ENCODE results near the gene AK9. TPM values are rescaled to one million over a fixed set of nuclear protein-coding genes. Genes with fewer than 3 reads are reported as not detected.

The AK9 gene
- total RNA-seq, 1 experiment from 2014 or later, result 1.7 TPM

DNA sequence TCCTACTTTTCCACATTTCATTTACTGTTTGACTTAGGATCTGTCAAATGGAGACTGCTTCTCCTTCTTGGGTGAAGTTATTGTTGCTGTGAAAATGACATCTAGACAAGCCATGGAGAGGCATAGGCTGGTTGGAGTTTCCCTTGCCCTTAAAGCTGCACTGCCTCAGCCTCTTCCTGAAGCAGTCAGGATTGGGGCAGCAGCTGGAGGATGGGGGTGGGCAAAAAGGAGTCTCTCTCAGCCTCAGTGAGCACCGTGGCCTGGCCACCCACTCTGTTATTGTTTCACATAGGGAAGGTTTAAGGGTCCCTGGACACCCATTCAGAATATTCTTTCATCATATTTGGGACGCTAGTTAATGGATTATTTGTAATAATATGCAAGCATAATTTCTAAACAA lies 200.3 kb downstream of the AK9 start:
- DNase-seq, result no peak
- no peaks in the 10 kb centered on the region for H3K9me3 ChIP-seq (ENCODE audit: low read length)
- H3K4me3 ChIP-seq (ENCODE audit: low read length), result no peak overlapping the region
- no peak overlapping the region for H3K27ac ChIP-seq (ENCODE audit: low read length)
- no TSS peak for BruUV-seq (replicated peaks)
- H3K4me1 ChIP-seq (ENCODE audit: insufficient read depth, low read length), result peaks cover 19% of the 10 kb centered on the region
- H3K36me3 ChIP-seq (ENCODE audit: low read depth, low read length), result no peaks in the 10 kb centered on the region
- ATAC-seq, result no peak
- ChIA-PET CTCF (no interaction called here), POLR2A (ENCODE audit: unreplicated experiment) (no interaction called here)
- no peak overlapping the region for H3K9ac ChIP-seq (ENCODE audit: low read length)
- no peak for TF ChIP-seq EZH2phosphoT487 (IDR thresholded peaks at IDR 0.05; ENCODE audit: borderline replicate concordance, low read length)
- TF ChIP-seq CTCF (conservative IDR thresholded peaks at IDR 0.05; ENCODE audit: low read depth, low read length), result no peak
- TF ChIP-seq EZH2 (IDR thresholded peaks at IDR 0.05; ENCODE audit: low read length, unreplicated experiment), result no peak
- no peaks in the 10 kb centered on the region for H3K9me2 ChIP-seq (replicated peaks; ENCODE audit: low read length)
- H3F3A ChIP-seq (ENCODE audit: low read length, unreplicated experiment), result peaks cover 4% of the 10 kb centered on the region
- H3K4me2 ChIP-seq (ENCODE audit: low read length), result no peak overlapping the region
- H3K79me2 ChIP-seq (ENCODE audit: low read length), result no peaks in the 10 kb centered on the region
- no peaks in the 10 kb centered on the region for H3K27me3 ChIP-seq (ENCODE audit: low read length)
- no peak overlapping the region for H2AFZ ChIP-seq (ENCODE audit: low read length)
- no peaks in the 10 kb centered on the region for H4K20me1 ChIP-seq (ENCODE audit: low read length)
- intact Hi-C loops (cut with micrococcal nuclease), result no loop called here

GRCh38 chr6:109488001-109488400 lies 203.0 kb downstream of the AK9 start:
- POLR2A ChIA-PET (ENCODE audit: unreplicated experiment), result no interaction called here
- BruUV-seq (replicated peaks), result no TSS peak
- TF ChIP-seq EZH2phosphoT487 (IDR thresholded peaks at IDR 0.05; ENCODE audit: borderline replicate concordance, low read length) (no peak), EZH2 (IDR thresholded peaks at IDR 0.05; ENCODE audit: low read length, unreplicated experiment) (no peak), CTCF (conservative IDR thresholded peaks at IDR 0.05; ENCODE audit: low read depth, low read length) (no peak)

GRCh38 chr6:109486068-109486467 lies 204.9 kb downstream of the AK9 start:
- H3K9ac ChIP-seq (ENCODE audit: low read length), result no peak overlapping the region
- peaks cover 18% of the 10 kb centered on the region for H3K79me2 ChIP-seq (ENCODE audit: low read length)
- H2AFZ ChIP-seq (ENCODE audit: low read length), result no peak overlapping the region
- CTCF ChIA-PET, result no interaction called here
- peak overlapping the region; percentile 51 for H3K4me2 ChIP-seq (ENCODE audit: low read length)
- no peaks in the 10 kb centered on the region for H3K9me2 ChIP-seq (replicated peaks; ENCODE audit: low read length)
- no peaks in the 10 kb centered on the region for H3K9me3 ChIP-seq (ENCODE audit: low read length)
- peaks cover 33% of the 10 kb centered on the region for H3K4me1 ChIP-seq (ENCODE audit: insufficient read depth, low read length)
- no peak overlapping the region for H3K4me3 ChIP-seq (ENCODE audit: low read length)
- H3F3A ChIP-seq (ENCODE audit: low read length, unreplicated experiment), result peaks cover 4% of the 10 kb centered on the region
- no TSS peak for BruUV-seq (replicated peaks)
- peak; percentile 87 for DNase-seq
- no peak for TF ChIP-seq EZH2 (IDR thresholded peaks at IDR 0.05; ENCODE audit: low read length, unreplicated experiment)
- TF ChIP-seq EZH2phosphoT487 (IDR thresholded peaks at IDR 0.05; ENCODE audit: borderline replicate concordance, low read length), result no peak
- TF ChIP-seq CTCF (conservative IDR thresholded peaks at IDR 0.05; ENCODE audit: low read depth, low read length), result no peak
- no peaks in the 10 kb centered on the region for H4K20me1 ChIP-seq (ENCODE audit: low read length)
- intact Hi-C loops (cut with micrococcal nuclease), result no loop called here
- peaks cover 6% of the 10 kb centered on the region; the same call in 1 of the 2 replicates for H3K36me3 ChIP-seq (ENCODE audit: low read depth, low read length)
- H3K27ac ChIP-seq (ENCODE audit: low read length), result peak overlapping the region; percentile 75
- H3K27me3 ChIP-seq (ENCODE audit: low read length), result no peaks in the 10 kb centered on the region
- POLR2A ChIA-PET (ENCODE audit: unreplicated experiment), result interaction anchor here (0.5 kb wide), 1 partner anchor 555 kb away, joined by 3 read pairs; no protein-coding TSS in a partner anchor
- ATAC-seq, result peak; percentile 72

More at GRCh38 chr6:109488001-109488400, 203.0 kb downstream of the AK9 start:
- Histone ChIP-seq H3K4me3 (ENCODE audit: low read length) (no peak overlapping the region), H3K27ac (ENCODE audit: low read length) (no peak overlapping the region), H3K9ac (ENCODE audit: low read length) (no peak overlapping the region), H2AFZ (ENCODE audit: low read length) (no peak overlapping the region), H3K79me2 (ENCODE audit: low read length) (no peaks in the 10 kb centered on the region), H3K36me3 (ENCODE audit: low read depth, low read length) (no peaks in the 10 kb centered on the region), H3K9me3 (ENCODE audit: low read length) (no peaks in the 10 kb centered on the region), H3K27me3 (ENCODE audit: low read length) (no peaks in the 10 kb centered on the region), H3F3A (ENCODE audit: low read length, unreplicated experiment) (peaks cover 4% of the 10 kb centered on the region), H4K20me1 (ENCODE audit: low read length) (no peaks in the 10 kb centered on the region), H3K4me2 (ENCODE audit: low read length) (no peak overlapping the region), H3K9me2 (replicated peaks; ENCODE audit: low read length) (no peaks in the 10 kb centered on the region), H3K4me1 (ENCODE audit: insufficient read depth, low read length) (peaks cover 31% of the 10 kb centered on the region)
- intact Hi-C loops (cut with micrococcal nuclease), result no loop called here
- CTCF ChIA-PET, result no interaction called here
- ATAC-seq, result no peak
- DNase-seq, result no peak

Data from PC-3 (cell line).